ENCODE measurements around the gene SURF4.
"Not testable (repeated sequence)": the region's sequence is repeated elsewhere in the genome, so short reads cannot be mapped to it uniquely, and the experiment has no call there.

The SURF4 gene

DNA sequence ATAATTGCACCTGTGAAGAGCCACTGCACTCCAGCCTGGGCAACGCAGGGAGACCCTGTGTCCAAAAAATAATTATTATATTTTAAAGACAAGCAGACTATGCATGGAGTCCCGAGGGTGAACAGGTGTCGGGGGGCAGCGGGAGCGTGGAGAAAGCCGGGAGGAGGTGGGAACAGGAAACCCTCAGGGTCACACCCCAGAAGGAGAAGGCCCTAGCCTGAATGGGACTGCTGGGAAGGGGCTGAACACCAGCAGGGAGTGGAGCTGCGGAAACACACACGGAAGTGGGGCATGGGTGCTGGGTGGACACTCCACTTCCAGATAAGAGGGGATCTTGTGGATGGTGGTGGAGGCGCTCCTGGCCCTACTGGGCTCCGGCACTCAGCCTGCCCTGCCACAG, 52.6 kb downstream of the SURF4 start:
- H3K4me3 ChIP-seq (ENCODE audit: low read depth, low read length), result no peak overlapping the region
- DNase-seq (ENCODE audit: low read depth), result no peak
- TF ChIP-seq, protein P1, sequence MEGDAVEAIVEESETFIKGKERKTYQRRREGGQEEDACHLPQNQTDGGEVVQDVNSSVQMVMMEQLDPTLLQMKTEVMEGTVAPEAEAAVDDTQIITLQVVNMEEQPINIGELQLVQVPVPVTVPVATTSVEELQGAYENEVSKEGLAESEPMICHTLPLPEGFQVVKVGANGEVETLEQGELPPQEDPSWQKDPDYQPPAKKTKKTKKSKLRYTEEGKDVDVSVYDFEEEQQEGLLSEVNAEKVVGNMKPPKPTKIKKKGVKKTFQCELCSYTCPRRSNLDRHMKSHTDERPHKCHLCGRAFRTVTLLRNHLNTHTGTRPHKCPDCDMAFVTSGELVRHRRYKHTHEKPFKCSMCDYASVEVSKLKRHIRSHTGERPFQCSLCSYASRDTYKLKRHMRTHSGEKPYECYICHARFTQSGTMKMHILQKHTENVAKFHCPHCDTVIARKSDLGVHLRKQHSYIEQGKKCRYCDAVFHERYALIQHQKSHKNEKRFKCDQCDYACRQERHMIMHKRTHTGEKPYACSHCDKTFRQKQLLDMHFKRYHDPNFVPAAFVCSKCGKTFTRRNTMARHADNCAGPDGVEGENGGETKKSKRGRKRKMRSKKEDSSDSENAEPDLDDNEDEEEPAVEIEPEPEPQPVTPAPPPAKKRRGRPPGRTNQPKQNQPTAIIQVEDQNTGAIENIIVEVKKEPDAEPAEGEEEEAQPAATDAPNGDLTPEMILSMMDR (conservative IDR thresholded peaks at IDR 0.05; ENCODE audit: low read depth, low read length), result no peak

DNA sequence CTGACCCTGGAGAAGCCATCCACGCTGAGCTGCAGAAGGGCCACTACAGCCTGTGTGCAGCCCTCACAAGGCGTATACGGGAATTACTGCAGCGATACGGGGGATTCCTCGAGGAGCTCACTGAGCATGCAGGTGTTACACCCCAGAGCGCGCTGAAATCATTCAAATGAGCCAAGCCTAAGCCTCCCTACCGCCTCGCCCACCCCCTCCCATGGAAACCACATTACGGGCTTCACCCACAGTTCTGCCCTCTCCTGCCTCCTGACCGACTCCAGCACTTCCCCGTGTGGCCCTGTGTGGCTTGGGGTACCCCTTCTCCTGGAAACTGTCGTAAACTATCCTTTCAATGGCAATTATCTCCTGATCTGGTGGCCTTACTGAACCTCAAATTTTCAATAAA, 53.2 kb downstream of the SURF4 start:
- TF ChIP-seq, protein P1 (conservative IDR thresholded peaks at IDR 0.05; ENCODE audit: low read depth, low read length), result no peak
- DNase-seq (ENCODE audit: low read depth), result no peak
- no peak overlapping the region for H3K4me3 ChIP-seq (ENCODE audit: low read depth, low read length)

DNA sequence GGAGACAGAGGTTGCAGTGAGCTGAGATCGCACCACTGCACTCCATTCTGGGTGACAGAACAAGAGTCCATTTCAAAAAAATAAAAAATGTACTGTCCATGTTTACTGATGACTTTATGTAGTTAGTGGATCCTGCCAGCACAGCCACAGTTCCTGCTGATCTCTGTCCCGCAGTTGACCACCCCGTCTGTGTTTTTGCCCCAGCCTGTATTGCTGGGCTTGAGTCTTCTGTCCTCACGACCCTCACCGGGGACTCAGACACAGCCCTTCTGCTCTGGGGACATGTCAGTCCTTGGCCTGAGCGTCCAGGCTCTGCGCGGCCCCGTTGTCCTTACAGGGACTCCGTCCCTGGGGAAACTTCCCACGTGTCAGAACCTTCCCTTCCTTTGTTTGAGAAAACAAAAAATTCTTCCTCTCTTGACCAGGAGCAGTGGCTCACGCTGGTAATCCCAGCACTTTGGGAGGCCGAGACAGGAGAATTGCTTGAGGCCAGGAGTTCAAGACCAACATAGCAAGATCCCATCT, 54.4 kb downstream of the SURF4 start:
- TF ChIP-seq, protein P1 (conservative IDR thresholded peaks at IDR 0.05; ENCODE audit: low read depth, low read length), result no peak
- no peak for DNase-seq (ENCODE audit: low read depth)
- H3K4me3 ChIP-seq (ENCODE audit: low read depth, low read length), result no peak overlapping the region

DNA sequence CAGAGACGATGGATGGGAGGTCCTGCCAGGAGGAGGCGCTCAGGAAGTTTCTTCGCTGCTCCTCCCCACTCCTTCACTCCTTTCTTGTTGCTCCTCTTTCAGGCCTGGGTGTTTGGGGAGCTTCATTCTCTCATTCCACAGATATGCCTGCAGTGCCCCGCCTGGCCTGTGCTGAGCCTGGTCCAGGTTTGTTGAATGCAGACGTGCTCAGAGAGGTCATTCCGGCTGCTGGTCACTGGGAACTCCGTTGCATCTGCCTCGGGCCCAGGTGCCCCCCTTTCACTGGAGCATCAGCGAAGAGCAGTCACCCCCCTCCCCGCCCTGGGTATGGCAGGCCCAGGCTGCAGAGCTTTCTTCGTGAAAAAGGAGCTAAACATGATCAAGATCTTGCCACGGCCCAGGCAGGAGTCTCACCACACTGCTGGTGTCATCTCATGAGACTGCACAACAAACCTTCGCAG, 55.4 kb downstream of the SURF4 start:
- TF ChIP-seq, protein P1 (conservative IDR thresholded peaks at IDR 0.05; ENCODE audit: low read depth, low read length), result no peak
- no peak for DNase-seq (ENCODE audit: low read depth)
- H3K4me3 ChIP-seq (ENCODE audit: low read depth, low read length), result no peak overlapping the region

DNA sequence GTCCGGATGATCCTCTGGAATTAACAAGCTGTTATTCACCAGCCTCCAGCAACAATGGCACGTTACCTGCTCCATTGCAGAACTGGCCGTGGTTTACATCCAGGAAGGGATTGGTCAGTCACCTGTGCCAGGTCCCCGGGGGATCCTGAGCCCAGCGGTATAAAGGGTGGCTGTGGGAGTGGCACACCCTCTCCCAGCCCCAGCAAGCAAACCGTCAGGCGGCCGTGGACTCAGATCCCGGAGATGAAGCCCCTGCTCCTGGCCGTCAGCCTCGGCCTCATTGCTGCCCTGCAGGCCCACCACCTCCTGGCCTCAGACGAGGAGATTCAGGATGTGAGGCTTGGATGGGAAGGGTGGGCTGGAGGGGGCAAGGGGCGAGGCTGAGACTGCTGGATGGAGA, 58.3 kb downstream of the SURF4 start:
- DNase-seq (ENCODE audit: low read depth); H3K4me3 ChIP-seq (ENCODE audit: low read depth, low read length): not testable (repeated sequence)

DNA sequence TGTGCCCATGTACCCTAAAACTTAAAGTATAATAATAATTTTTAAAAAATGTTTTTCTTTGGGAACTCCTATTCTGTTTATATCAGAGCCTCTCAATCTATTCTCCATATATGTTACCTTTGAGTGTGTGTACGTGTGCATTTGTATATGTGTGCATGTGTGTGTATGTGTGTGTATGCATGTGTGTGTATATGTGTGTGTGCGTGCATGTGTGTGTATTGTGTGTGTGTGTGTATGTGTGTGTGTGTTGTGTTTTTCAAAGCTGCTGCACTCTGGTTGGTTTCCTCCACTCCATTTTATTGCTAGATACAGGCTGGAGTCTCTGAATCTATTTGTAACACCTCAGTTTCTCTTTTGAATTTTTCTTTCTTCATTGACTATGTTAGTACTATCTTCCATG, 59.9 kb downstream of the SURF4 start:
- TF ChIP-seq, protein P1 (conservative IDR thresholded peaks at IDR 0.05; ENCODE audit: low read depth, low read length), result no peak
- no peak for DNase-seq (ENCODE audit: low read depth)
- H3K4me3 ChIP-seq (ENCODE audit: low read depth, low read length), result no peak overlapping the region

Data from choroid plexus epithelial cell (primary cell).